Gastroesophageal sphincter (tissue), 2 donors: Measurements from ENCODE around the gene NEURL1.

Experiments used
- POLR2A ChIP-seq, 2 donors: fragments of 450-650 bp; IDR thresholded peaks; one replicate each; pipeline ENCODE4 v1.6.1; 2017; ENCODE audit warnings: antibody characterized with exemption in 2 of 2, mild to moderate bottlenecking in 2 of 2, moderate library complexity in 1 of 2
- POLR2AphosphoS5 ChIP-seq: sonication (generic); formaldehyde crosslinking; IDR thresholded peaks from one replicate; pipeline ENCODE4 v1.6.1; 2017; ENCODE audit warnings: antibody characterized with exemption

DNA sequence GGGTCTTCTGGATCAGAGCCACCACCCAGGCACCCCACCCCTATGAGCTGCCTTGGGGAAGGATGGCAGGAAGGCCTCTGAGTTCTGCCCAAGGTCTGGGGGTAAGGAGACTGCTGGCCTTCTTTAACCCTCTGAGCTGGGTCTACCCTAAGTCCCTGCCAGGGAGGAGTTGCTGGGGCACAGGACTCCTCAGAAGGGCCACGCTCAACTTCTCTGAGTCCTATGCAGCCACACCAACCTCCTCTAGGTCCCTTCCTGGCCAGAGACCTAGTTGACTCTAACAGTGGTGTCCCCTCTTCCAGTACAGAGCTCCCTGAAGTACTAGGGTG lies 2.6 kb upstream of the NEURL1 start:
- no peak for TF ChIP-seq POLR2AphosphoS5
- no peak for TF ChIP-seq POLR2A (IDR thresholded peaks at IDR 0.05)
